ENCODE measurements around the gene CD5L. TPM values are rescaled to one million over a fixed set of nuclear protein-coding genes. Genes with fewer than 3 reads are reported as not detected.

CD5L gene
- polyA plus RNA-seq, 5 donors = 0.08 to 0.56 TPM; not detected in 3

GRCh38 chr1:157819215-157819614 lies 22.4 kb downstream of the CD5L start:
- no peak for DNase-seq

- no peak for DNase-seq
Measured at GRCh38 chr1:157813269-157813668, 28.3 kb downstream of the CD5L start.

GRCh38 chr1:157806431-157807149 lies 35.0 kb downstream of the CD5L start:
- no peak for DNase-seq

- DNase-seq = no peak
Measured at GRCh38 chr1:157803851-157804250, 37.8 kb downstream of the CD5L start.

DNA sequence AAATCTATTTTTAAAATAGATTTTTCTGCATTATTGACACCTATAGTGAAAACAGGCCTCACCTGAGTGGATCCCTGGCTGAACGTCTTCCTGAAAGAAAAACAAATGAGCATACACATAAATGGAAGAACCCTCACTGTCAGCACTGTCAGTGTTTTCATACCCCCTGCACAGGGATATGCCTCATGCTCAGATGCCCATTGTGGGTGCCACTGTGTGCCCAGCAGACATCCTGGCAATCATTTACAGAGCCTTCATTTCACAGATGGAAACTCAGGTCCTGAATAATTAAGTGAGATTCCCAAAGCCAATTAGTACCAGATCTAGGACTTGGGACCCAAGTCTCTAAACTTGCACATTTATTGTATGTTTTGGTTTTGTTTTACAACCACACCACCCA lies 41.6 kb downstream of the CD5L start:
- no peak for DNase-seq

DNA sequence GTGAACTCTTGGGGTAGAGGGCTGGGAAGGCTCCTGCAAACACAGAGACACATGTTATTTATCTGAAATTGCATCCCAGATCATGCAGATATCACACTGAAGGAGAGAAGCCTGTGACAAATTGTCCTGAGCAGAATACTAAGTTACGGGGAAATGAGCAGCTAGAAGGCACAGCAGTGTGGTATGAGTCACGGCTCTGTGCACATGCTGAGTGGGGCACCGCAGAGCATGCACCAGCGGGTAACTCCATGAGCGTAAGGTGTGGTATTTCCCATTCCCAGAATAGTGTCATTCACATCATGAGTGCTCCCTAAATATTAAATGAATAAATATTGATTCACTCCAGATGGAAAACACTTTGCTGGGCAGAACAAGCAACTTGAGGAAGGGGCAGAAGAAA lies 43.4 kb downstream of the CD5L start:
- DNase-seq = no peak

GRCh38 chr1:157785248-157785647 lies 56.4 kb downstream of the CD5L start:
- no peak for DNase-seq

- no peak for DNase-seq
Measured at GRCh38 chr1:157784801-157785200, 56.8 kb downstream of the CD5L start.

DNA sequence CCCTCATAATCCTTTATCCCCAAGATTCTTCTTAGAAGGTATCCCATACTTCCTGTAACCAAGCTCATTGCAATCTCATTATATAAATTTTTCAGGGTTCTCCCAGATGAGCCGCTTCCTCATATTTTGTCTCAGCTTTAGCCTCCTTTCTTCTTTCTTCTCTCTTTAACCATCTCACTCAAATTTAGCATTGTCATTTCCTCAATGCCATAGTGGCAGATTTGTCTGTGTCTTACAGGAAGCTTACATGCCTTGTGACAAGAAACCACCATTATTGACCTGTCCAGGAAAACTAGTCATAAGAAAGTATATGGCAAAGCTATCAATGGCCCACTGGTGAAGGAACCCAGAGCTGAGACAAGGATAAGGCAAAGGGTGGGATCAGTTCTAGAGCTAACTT lies 58.7 kb downstream of the CD5L start:
- no peak for DNase-seq

DNA sequence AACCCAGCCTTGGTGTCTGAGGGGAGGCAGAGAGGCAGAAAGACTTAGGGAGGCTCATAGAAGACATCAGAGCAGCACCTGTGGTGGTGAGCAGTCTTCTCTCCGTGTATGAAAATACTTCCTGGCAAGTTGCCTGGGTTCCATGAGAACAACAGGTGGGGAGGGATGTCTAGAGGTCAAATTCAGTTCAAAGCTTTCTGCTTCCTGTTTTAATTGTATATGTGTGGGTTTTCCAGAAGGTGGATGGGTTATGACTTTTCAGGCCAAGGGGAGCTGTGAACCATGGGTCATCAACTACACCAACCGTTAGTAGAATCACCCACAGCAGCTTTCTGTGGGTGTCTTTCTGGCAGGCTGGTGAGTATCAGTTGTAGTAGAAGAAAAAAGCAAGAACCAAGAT lies 60.6 kb downstream of the CD5L start:
- no peak for DNase-seq

Other genes with a start within 250 kb of the CD5L start
- not detected for gene FCRL4, start 243.7 kb downstream of the CD5L start, polyA plus RNA-seq (ENCODE audit: insufficient read depth in 1 of 5, insufficient read length in 5 of 5, low replicate concordance in 1 of 5)
- under 1 TPM; 0.38 to 0.76 (median 0.50) TPM for gene FCRL3, start 141.0 kb downstream of the CD5L start, polyA plus RNA-seq (ENCODE audit: insufficient read depth in 1 of 5, insufficient read length in 5 of 5, low replicate concordance in 1 of 5)
- under 1 TPM; 0.04 to 0.27 (median 0.12) TPM for gene FCRL2, start 64.7 kb downstream of the CD5L start, polyA plus RNA-seq (ENCODE audit: insufficient read depth in 1 of 5, insufficient read length in 5 of 5, low replicate concordance in 1 of 5)
- gene FCRL1, start 21.7 kb downstream of the CD5L start, polyA plus RNA-seq (ENCODE audit: insufficient read depth in 1 of 5, insufficient read length in 5 of 5, low replicate concordance in 1 of 5) = under 1 TPM; 0.11 to 0.45 (median 0.30) TPM
- 10 to 100 TPM; 43.3 to 61.9 (median 47.8) TPM for gene KIRREL1, start 151.8 kb upstream of the CD5L start, polyA plus RNA-seq (ENCODE audit: insufficient read depth in 1 of 5, insufficient read length in 5 of 5, low replicate concordance in 1 of 5)